GM06990 (cell line): Measurements from ENCODE around the gene UBR4.

Source experiments
- DNase-seq: peaks from one replicate; pipeline ENCODE4 v3.0.0-alpha.2; 2011; ENCODE audit not compliant: insufficient read length; ENCODE audit errors: extremely low read depth
- H3K27me3 ChIP-seq: replicated peaks from 2 replicates; pipeline ENCODE4 v1.6.0; 2011; ENCODE audit warnings: low read length; ENCODE audit not compliant: control insufficient read depth, insufficient read depth
- H3K36me3 ChIP-seq: 2 replicates; pipeline ENCODE4 v1.5.1; 2011; ENCODE audit warnings: low read length; ENCODE audit not compliant: control insufficient read depth, insufficient read depth
- H3K4me3 ChIP-seq: replicated peaks from 2 replicates; pipeline ENCODE4 v1.5.1; 2011; ENCODE audit warnings: low read depth, mild to moderate bottlenecking, control low read depth, low read length
- CTCF ChIP-seq: IDR thresholded peaks from 2 replicates; pipeline ENCODE4 v1.5.1; 2011; ENCODE audit warnings: low read length, control low read depth, mild to moderate bottlenecking, inconsistent platforms; ENCODE audit not compliant: insufficient read depth, poor library complexity, severe bottlenecking

Gene UBR4

GRCh38 chr1:19156676-19157075 is 53.4 kb downstream of the UBR4 start:
- no peak for DNase-seq
- H3K27me3 ChIP-seq: no peaks in the 10 kb centered on the region
- H3K36me3 ChIP-seq: peaks cover 49% of the 10 kb centered on the region
- H3K4me3 ChIP-seq: no peak overlapping the region
- no peak for TF ChIP-seq CTCF

GRCh38 chr1:19154876-19155275 is 55.2 kb downstream of the UBR4 start:
- no peak for DNase-seq
- Histone ChIP-seq H3K27me3 (no peaks in the 10 kb centered on the region), H3K36me3 (peaks cover 55% of the 10 kb centered on the region), H3K4me3 (no peak overlapping the region)
- no peak for TF ChIP-seq CTCF

DNA sequence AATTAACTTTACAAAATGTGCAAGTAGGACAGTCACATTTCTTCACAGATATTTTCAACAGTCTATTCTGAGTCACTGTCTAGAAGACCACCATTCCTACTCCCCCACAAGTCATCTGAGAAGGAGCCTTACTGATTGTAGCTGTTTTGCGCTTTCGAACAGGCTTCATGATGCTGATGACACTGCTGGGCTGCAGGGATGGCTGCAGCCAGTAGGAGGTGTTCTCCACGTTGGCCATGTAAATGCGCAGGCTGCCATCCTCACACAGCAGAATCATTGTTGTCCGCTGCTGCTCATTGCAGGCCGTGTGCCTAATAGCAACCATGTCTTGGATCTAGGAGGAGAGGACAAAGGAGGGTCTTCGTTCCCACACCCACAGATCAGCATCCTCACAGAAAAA is 56.9 kb downstream of the UBR4 start:
- Histone ChIP-seq H3K36me3 (peaks cover 54% of the 10 kb centered on the region), H3K4me3 (no peak overlapping the region), H3K27me3 (no peaks in the 10 kb centered on the region)
- DNase-seq: no peak
- no peak for TF ChIP-seq CTCF

DNA sequence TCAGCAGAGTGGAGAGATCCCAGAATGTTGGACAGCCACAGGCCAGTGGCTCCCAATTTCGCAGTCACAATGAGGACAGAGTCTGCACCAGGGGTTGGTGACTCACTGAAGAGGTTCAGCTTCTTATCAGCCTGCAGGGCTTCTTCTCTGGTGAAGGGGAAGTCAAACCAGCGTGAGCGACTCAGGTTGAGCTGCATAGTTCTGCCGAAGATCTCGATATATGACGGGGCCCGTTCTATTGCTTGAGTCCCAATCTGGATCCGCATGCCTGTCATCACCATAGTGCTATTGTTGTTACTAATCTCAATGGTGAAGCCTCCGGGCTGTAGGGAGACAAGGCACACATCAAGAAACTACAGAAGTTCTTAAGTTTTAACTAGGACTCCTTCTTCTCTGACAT is 58.5 kb downstream of the UBR4 start:
- H3K27me3 ChIP-seq: no peaks in the 10 kb centered on the region
- DNase-seq: no peak
- peaks cover 58% of the 10 kb centered on the region for H3K36me3 ChIP-seq
- no peak overlapping the region for H3K4me3 ChIP-seq
- TF ChIP-seq CTCF: no peak

DNA sequence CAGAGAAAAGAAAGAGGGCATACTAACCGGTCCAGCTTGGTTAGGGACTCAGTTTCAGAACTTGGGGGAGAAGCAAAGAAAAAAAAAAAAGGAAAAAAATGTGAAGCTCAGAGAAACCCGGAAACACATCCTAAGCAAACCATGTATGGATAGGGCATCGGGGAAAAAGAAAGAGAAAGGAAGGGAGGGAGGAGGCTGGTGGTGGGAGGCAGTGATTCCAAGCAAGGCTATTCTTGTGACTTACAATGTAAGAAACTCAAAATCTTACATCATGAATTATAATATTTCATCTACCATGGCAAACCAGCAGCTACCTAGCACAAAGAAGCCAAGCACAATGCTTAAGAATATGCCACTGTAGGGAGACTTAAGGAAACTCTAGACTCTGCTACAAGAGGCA is 60.3 kb downstream of the UBR4 start:
- no peak for TF ChIP-seq CTCF
- DNase-seq: no peak

GRCh38 chr1:19140465-19140864 is 69.6 kb downstream of the UBR4 start:
- peaks cover 33% of the 10 kb centered on the region for H3K36me3 ChIP-seq

More for the DNA sequence above, 60.3 kb downstream of the UBR4 start:
- no peaks in the 10 kb centered on the region for H3K27me3 ChIP-seq
- no peak overlapping the region for H3K4me3 ChIP-seq
- peaks cover 58% of the 10 kb centered on the region for H3K36me3 ChIP-seq

More at GRCh38 chr1:19140465-19140864, 69.6 kb downstream of the UBR4 start:
- Histone ChIP-seq H3K4me3 (no peak overlapping the region), H3K27me3 (no peaks in the 10 kb centered on the region)
- DNase-seq: no peak
- no peak for TF ChIP-seq CTCF
